Neural cell (in vitro differentiated cells): ENCODE data around the gene LRRTM3. TPM values are rescaled to one million over a fixed set of nuclear protein-coding genes. Genes with fewer than 3 reads are reported as not detected.

Experiments
- H2AFZ ChIP-seq: fragments of 200-600, 300-800 bp; sonication (generic), shearing (Covaris generic); 2 replicates; pipeline ENCODE4 v1.6.0; 2014; ENCODE audit warnings: low read depth, mild to moderate bottlenecking, antibody characterized with exemption, low read length, moderate library complexity
- H3F3A ChIP-seq: fragments of 200-600 bp; shearing (Covaris generic); 2 replicates; pipeline ENCODE4 v1.6.1; 2016; ENCODE audit warnings: mild to moderate bottlenecking, moderate library complexity, mixed read lengths, antibody characterized with exemption, low read length; ENCODE audit not compliant: insufficient read depth, poor library complexity, severe bottlenecking
- H3K27ac ChIP-seq: fragments of 200-600, 300-800 bp; sonication (generic), shearing (Covaris generic); 2 replicates; pipeline ENCODE4 v1.5.1; 2014; ENCODE audit warnings: mild to moderate bottlenecking, low read length, moderate library complexity
- H3K27me3 ChIP-seq: fragments of 300-800, 200-600 bp; sonication (generic), shearing (Covaris generic); 2 replicates; pipeline ENCODE4 v1.6.0; 2014; ENCODE audit warnings: mild to moderate bottlenecking, low read depth, low read length, moderate library complexity; ENCODE audit not compliant: insufficient read depth
- H3K36me3 ChIP-seq: fragments of 300-800, 200-600 bp; sonication (generic), shearing (Covaris generic); 2 replicates; pipeline ENCODE4 v1.5.1; 2014; ENCODE audit warnings: mild to moderate bottlenecking, antibody characterized with exemption, low read length, moderate library complexity; ENCODE audit not compliant: insufficient read depth
- H3K4me2 ChIP-seq: fragments of 300-800, 200-600 bp; sonication (generic), shearing (Covaris generic); 2 replicates; pipeline ENCODE4 v1.6.0; 2014; ENCODE audit warnings: mild to moderate bottlenecking, low read length
- H3K4me3 ChIP-seq: fragments of 300-800, 200-600 bp; sonication (generic), shearing (Covaris generic); 2 replicates; pipeline ENCODE4 v1.5.1; 2014; ENCODE audit warnings: mild to moderate bottlenecking, low read length, moderate library complexity
- H3K79me2 ChIP-seq: fragments of 200-600 bp; shearing (Covaris generic); replicated peaks from 2 replicates; pipeline ENCODE4 v1.6.0; 2014; ENCODE audit warnings: mild to moderate bottlenecking, low read length, moderate library complexity; ENCODE audit not compliant: insufficient read depth
- H3K9ac ChIP-seq: fragments of 300-800, 200-600 bp; sonication (generic), shearing (Covaris generic); 2 replicates; pipeline ENCODE4 v1.6.1; 2016; ENCODE audit warnings: mild to moderate bottlenecking, low read length, mixed read lengths
- H3K9me2 ChIP-seq: fragments of 200-600 bp; shearing (Covaris generic); 2 replicates; pipeline ENCODE4 v1.6.1; 2016; ENCODE audit warnings: mild to moderate bottlenecking, low read length, mixed read lengths; ENCODE audit not compliant: insufficient read depth
- H3K9me3 ChIP-seq: fragments of 200-600, 300-800 bp; sonication (generic), shearing (Covaris generic); 2 replicates; pipeline ENCODE4 v1.6.1; 2016; ENCODE audit warnings: mild to moderate bottlenecking, mixed run types, low read length, moderate library complexity, mixed read lengths
- H4K20me1 ChIP-seq: fragments of 200-600 bp; shearing (Covaris generic); 2 replicates; pipeline ENCODE4 v1.6.1; 2016; ENCODE audit warnings: mild to moderate bottlenecking, mixed run types; ENCODE audit not compliant: insufficient read depth
- CTCF ChIP-seq: fragments of 450-650 bp; IDR thresholded peaks from 2 replicates; pipeline ENCODE4 v1.5.1; 2014; ENCODE audit warnings: antibody characterized with exemption, mild to moderate bottlenecking, moderate library complexity; ENCODE audit not compliant: poor library complexity, severe bottlenecking
- EP300 ChIP-seq: fragments of 450-650 bp; conservative IDR thresholded peaks from 2 replicates; pipeline ENCODE4 v1.6.1; 2014; ENCODE audit warnings: antibody characterized with exemption, mild to moderate bottlenecking, moderate library complexity; ENCODE audit not compliant: poor library complexity, severe bottlenecking
- EZH2 ChIP-seq: fragments of 200-600, 300-800 bp; shearing (Covaris generic), sonication (generic); IDR thresholded peaks from 2 replicates; pipeline ENCODE4 v1.6.1; 2014; ENCODE audit warnings: antibody characterized with exemption, low read length, borderline replicate concordance, mild to moderate bottlenecking; ENCODE audit not compliant: insufficient read depth, poor library complexity, severe bottlenecking
- MXI1 ChIP-seq: fragments of 450-650 bp; conservative IDR thresholded peaks from 2 replicates; pipeline ENCODE4 v1.6.1; 2014; ENCODE audit warnings: antibody characterized with exemption, mild to moderate bottlenecking; ENCODE audit not compliant: poor library complexity, severe bottlenecking
- POLR2AphosphoS5 ChIP-seq: IDR thresholded peaks from 2 replicates; pipeline ENCODE4 v1.6.1; 2012
- RAD21 ChIP-seq: fragments of 450-650 bp; conservative IDR thresholded peaks from 2 replicates; pipeline ENCODE4 v1.6.1; 2014; ENCODE audit warnings: antibody characterized with exemption, mild to moderate bottlenecking, moderate library complexity
- REST ChIP-seq: IDR thresholded peaks from 2 replicates; pipeline ENCODE4 v1.6.1; 2012; ENCODE audit warnings: borderline replicate concordance
- SMC3 ChIP-seq: fragments of 450-650 bp; conservative IDR thresholded peaks from 2 replicates; pipeline ENCODE4 v1.6.1; 2014; ENCODE audit warnings: antibody characterized with exemption, mild to moderate bottlenecking, moderate library complexity; ENCODE audit not compliant: poor library complexity
- TAF1 ChIP-seq: IDR thresholded peaks from 2 replicates; pipeline ENCODE4 v1.6.1; 2012; ENCODE audit warnings: low read depth
- polyA plus RNA-seq: library from polyadenylated mRNA; depleted of rRNA; stranded (reverse); fragments of >200 nt; gene quantifications from 2 replicates; pipeline ENCODE4 v1.2.3, GENCODE V29; 2014

Gene LRRTM3
- polyA plus RNA-seq, 1 donor from 2014 or later: 3.2 TPM

GRCh38 chr10:66927251-66927935 is 1.6 kb downstream of the LRRTM3 start:
- no peak overlapping the region for H2AFZ ChIP-seq

More at GRCh38 chr10:66927251-66927935, 1.6 kb downstream of the LRRTM3 start:
- Histone ChIP-seq H3K9ac (no peak overlapping the region), H3K27me3 (no peaks in the 10 kb centered on the region), H3K4me2 (peak overlapping the region; percentile 13), H3K27ac (no peak overlapping the region), H3K9me2 (no peaks in the 10 kb centered on the region), H3F3A (no peaks in the 10 kb centered on the region), H3K36me3 (no peaks in the 10 kb centered on the region), H3K9me3 (no peaks in the 10 kb centered on the region), H3K4me3 (peak overlapping the region; percentile 65), H3K79me2 (no peaks in the 10 kb centered on the region), H4K20me1 (no peaks in the 10 kb centered on the region)
- TF ChIP-seq REST: no peak
- TF ChIP-seq EP300: no peak
- TF ChIP-seq TAF1: no peak
- no peak for TF ChIP-seq POLR2AphosphoS5
- TF ChIP-seq CTCF: no peak
- TF ChIP-seq RAD21: no peak
- no peak for TF ChIP-seq MXI1
- TF ChIP-seq EZH2: no peak
- TF ChIP-seq SMC3: no peak
